ENCODE data around the gene PTPRN2.
"Not testable (repeated sequence)": the region's sequence is repeated elsewhere in the genome, so short reads cannot be mapped to it uniquely, and the experiment has no call there.

Gene PTPRN2

GRCh38 chr7:158422196-158422886 is 165.3 kb downstream of the PTPRN2 start:
- Histone ChIP-seq H3K27ac (ENCODE audit: low read depth, low read length) (no peak overlapping the region), H3K36me3 (ENCODE audit: control insufficient read depth, insufficient read depth, low read length) (no peaks in the 10 kb centered on the region), H3K9ac (ENCODE audit: low read length) (no peak overlapping the region), H3K4me1 (ENCODE audit: control insufficient read depth, insufficient read depth, low read length) (no peaks in the 10 kb centered on the region), H3K4me3 (ENCODE audit: low read length) (no peak overlapping the region), H3K27me3 (ENCODE audit: control insufficient read depth, insufficient read depth, low read length) (no peaks in the 10 kb centered on the region)

GRCh38 chr7:158421361-158421760 is 166.3 kb downstream of the PTPRN2 start:
- no peaks in the 10 kb centered on the region for H3K4me1 ChIP-seq (ENCODE audit: control insufficient read depth, insufficient read depth, low read length)
- H3K9ac ChIP-seq (ENCODE audit: low read length): no peak overlapping the region
- H3K4me3 ChIP-seq (ENCODE audit: low read length): no peak overlapping the region
- H3K36me3 ChIP-seq (ENCODE audit: control insufficient read depth, insufficient read depth, low read length): no peaks in the 10 kb centered on the region
- H3K27ac ChIP-seq (ENCODE audit: low read depth, low read length): no peak overlapping the region
- H3K27me3 ChIP-seq (ENCODE audit: control insufficient read depth, insufficient read depth, low read length): no peaks in the 10 kb centered on the region

- Histone ChIP-seq H3K4me1 (ENCODE audit: control insufficient read depth, insufficient read depth, low read length) (no peaks in the 10 kb centered on the region), H3K27me3 (ENCODE audit: control insufficient read depth, insufficient read depth, low read length) (no peaks in the 10 kb centered on the region), H3K27ac (ENCODE audit: low read depth, low read length) (no peak overlapping the region), H3K9ac (ENCODE audit: low read length) (no peak overlapping the region), H3K4me3 (ENCODE audit: low read length) (no peak overlapping the region), H3K36me3 (ENCODE audit: control insufficient read depth, insufficient read depth, low read length) (no peaks in the 10 kb centered on the region)
These were observed 166.9 kb downstream of the PTPRN2 start for GRCh38 chr7:158420591-158421340.

GRCh38 chr7:158419238-158419785 is 168.3 kb downstream of the PTPRN2 start:
- Histone ChIP-seq H3K9ac (ENCODE audit: low read length) (no peak overlapping the region), H3K4me1 (ENCODE audit: control insufficient read depth, insufficient read depth, low read length) (no peaks in the 10 kb centered on the region), H3K36me3 (ENCODE audit: control insufficient read depth, insufficient read depth, low read length) (no peaks in the 10 kb centered on the region), H3K27me3 (ENCODE audit: control insufficient read depth, insufficient read depth, low read length) (no peaks in the 10 kb centered on the region), H3K4me3 (ENCODE audit: low read length) (no peak overlapping the region), H3K27ac (ENCODE audit: low read depth, low read length) (no peak overlapping the region)

GRCh38 chr7:158418395-158418794 is 169.2 kb downstream of the PTPRN2 start:
- H3K4me3 ChIP-seq (ENCODE audit: low read length); H3K4me1 ChIP-seq (ENCODE audit: control insufficient read depth, insufficient read depth, low read length); H3K27ac ChIP-seq (ENCODE audit: low read depth, low read length); H3K27me3 ChIP-seq (ENCODE audit: control insufficient read depth, insufficient read depth, low read length); H3K36me3 ChIP-seq (ENCODE audit: control insufficient read depth, insufficient read depth, low read length); H3K9ac ChIP-seq (ENCODE audit: low read length): not testable (repeated sequence)

GRCh38 chr7:158416283-158416933 is 171.2 kb downstream of the PTPRN2 start:
- Histone ChIP-seq H3K27me3 (ENCODE audit: control insufficient read depth, insufficient read depth, low read length) (no peaks in the 10 kb centered on the region), H3K4me1 (ENCODE audit: control insufficient read depth, insufficient read depth, low read length) (no peaks in the 10 kb centered on the region), H3K9ac (ENCODE audit: low read length) (no peak overlapping the region), H3K36me3 (ENCODE audit: control insufficient read depth, insufficient read depth, low read length) (no peaks in the 10 kb centered on the region), H3K4me3 (ENCODE audit: low read length) (no peak overlapping the region), H3K27ac (ENCODE audit: low read depth, low read length) (no peak overlapping the region)

- Histone ChIP-seq H3K9ac (ENCODE audit: low read length) (no peak overlapping the region), H3K27me3 (ENCODE audit: control insufficient read depth, insufficient read depth, low read length) (no peaks in the 10 kb centered on the region), H3K4me3 (ENCODE audit: low read length) (no peak overlapping the region), H3K36me3 (ENCODE audit: control insufficient read depth, insufficient read depth, low read length) (no peaks in the 10 kb centered on the region), H3K4me1 (ENCODE audit: control insufficient read depth, insufficient read depth, low read length) (no peaks in the 10 kb centered on the region), H3K27ac (ENCODE audit: low read depth, low read length) (no peak overlapping the region)
These were observed 172.3 kb downstream of the PTPRN2 start for GRCh38 chr7:158415316-158415715.

GRCh38 chr7:158414486-158414961 is 173.1 kb downstream of the PTPRN2 start:
- no peaks in the 10 kb centered on the region for H3K27me3 ChIP-seq (ENCODE audit: control insufficient read depth, insufficient read depth, low read length)
- no peak overlapping the region for H3K27ac ChIP-seq (ENCODE audit: low read depth, low read length)
- H3K9ac ChIP-seq (ENCODE audit: low read length): no peak overlapping the region
- no peak overlapping the region for H3K4me3 ChIP-seq (ENCODE audit: low read length)
- no peaks in the 10 kb centered on the region for H3K36me3 ChIP-seq (ENCODE audit: control insufficient read depth, insufficient read depth, low read length)
- no peaks in the 10 kb centered on the region for H3K4me1 ChIP-seq (ENCODE audit: control insufficient read depth, insufficient read depth, low read length)

GRCh38 chr7:158414002-158414401 is 173.6 kb downstream of the PTPRN2 start:
- Histone ChIP-seq H3K27ac (ENCODE audit: low read depth, low read length) (no peak overlapping the region), H3K4me1 (ENCODE audit: control insufficient read depth, insufficient read depth, low read length) (no peaks in the 10 kb centered on the region), H3K4me3 (ENCODE audit: low read length) (no peak overlapping the region), H3K36me3 (ENCODE audit: control insufficient read depth, insufficient read depth, low read length) (no peaks in the 10 kb centered on the region), H3K27me3 (ENCODE audit: control insufficient read depth, insufficient read depth, low read length) (no peaks in the 10 kb centered on the region), H3K9ac (ENCODE audit: low read length) (no peak overlapping the region)

- no peaks in the 10 kb centered on the region for H3K27me3 ChIP-seq (ENCODE audit: control insufficient read depth, insufficient read depth, low read length)
- no peak overlapping the region for H3K9ac ChIP-seq (ENCODE audit: low read length)
- no peak overlapping the region for H3K4me3 ChIP-seq (ENCODE audit: low read length)
- no peak overlapping the region for H3K27ac ChIP-seq (ENCODE audit: low read depth, low read length)
- no peaks in the 10 kb centered on the region for H3K4me1 ChIP-seq (ENCODE audit: control insufficient read depth, insufficient read depth, low read length)
- no peaks in the 10 kb centered on the region for H3K36me3 ChIP-seq (ENCODE audit: control insufficient read depth, insufficient read depth, low read length)
These were observed 176.2 kb downstream of the PTPRN2 start for GRCh38 chr7:158411232-158411950.

GRCh38 chr7:158410720-158411119 is 176.9 kb downstream of the PTPRN2 start:
- Histone ChIP-seq H3K9ac (ENCODE audit: low read length) (no peak overlapping the region), H3K27ac (ENCODE audit: low read depth, low read length) (no peak overlapping the region), H3K27me3 (ENCODE audit: control insufficient read depth, insufficient read depth, low read length) (no peaks in the 10 kb centered on the region), H3K4me3 (ENCODE audit: low read length) (no peak overlapping the region), H3K4me1 (ENCODE audit: control insufficient read depth, insufficient read depth, low read length) (no peaks in the 10 kb centered on the region), H3K36me3 (ENCODE audit: control insufficient read depth, insufficient read depth, low read length) (no peaks in the 10 kb centered on the region)

- H3K27me3 ChIP-seq (ENCODE audit: control insufficient read depth, insufficient read depth, low read length): no peaks in the 10 kb centered on the region
- no peaks in the 10 kb centered on the region for H3K4me1 ChIP-seq (ENCODE audit: control insufficient read depth, insufficient read depth, low read length)
- no peak overlapping the region for H3K9ac ChIP-seq (ENCODE audit: low read length)
- H3K36me3 ChIP-seq (ENCODE audit: control insufficient read depth, insufficient read depth, low read length): no peaks in the 10 kb centered on the region
- H3K4me3 ChIP-seq (ENCODE audit: low read length): no peak overlapping the region
- H3K27ac ChIP-seq (ENCODE audit: low read depth, low read length): no peak overlapping the region
These were observed 177.8 kb downstream of the PTPRN2 start for GRCh38 chr7:158409816-158410330.
